Activated naive CD4-positive, alpha-beta T cell treated with anti-CD3 and anti-CD28 coated beads, Interleukin-2, amount 50 U/mL, for 24 hours (primary cell): ENCODE data around the gene ARHGEF3.

Experiments used
- H3K27ac Mint-ChIP-seq: one replicate; pipeline ENCODE4 v1.8.0; 2021; ENCODE audit warnings: mild to moderate bottlenecking, mixed read lengths
- H3K27me3 Mint-ChIP-seq: one replicate; pipeline ENCODE4 v1.8.0; 2021; ENCODE audit warnings: mixed read lengths
- H3K36me3 Mint-ChIP-seq: one replicate; pipeline ENCODE4 v1.8.0; 2021; ENCODE audit warnings: mixed read lengths
- H3K4me1 Mint-ChIP-seq: one replicate; pipeline ENCODE4 v1.8.0; 2021; ENCODE audit warnings: mixed read lengths
- H3K4me3 Mint-ChIP-seq: one replicate; pipeline ENCODE4 v1.8.0; 2021; ENCODE audit warnings: mild to moderate bottlenecking, mixed read lengths
- H3K9me3 Mint-ChIP-seq: one replicate; pipeline ENCODE4 v1.8.0; 2021; ENCODE audit warnings: mixed read lengths

Gene ARHGEF3

DNA sequence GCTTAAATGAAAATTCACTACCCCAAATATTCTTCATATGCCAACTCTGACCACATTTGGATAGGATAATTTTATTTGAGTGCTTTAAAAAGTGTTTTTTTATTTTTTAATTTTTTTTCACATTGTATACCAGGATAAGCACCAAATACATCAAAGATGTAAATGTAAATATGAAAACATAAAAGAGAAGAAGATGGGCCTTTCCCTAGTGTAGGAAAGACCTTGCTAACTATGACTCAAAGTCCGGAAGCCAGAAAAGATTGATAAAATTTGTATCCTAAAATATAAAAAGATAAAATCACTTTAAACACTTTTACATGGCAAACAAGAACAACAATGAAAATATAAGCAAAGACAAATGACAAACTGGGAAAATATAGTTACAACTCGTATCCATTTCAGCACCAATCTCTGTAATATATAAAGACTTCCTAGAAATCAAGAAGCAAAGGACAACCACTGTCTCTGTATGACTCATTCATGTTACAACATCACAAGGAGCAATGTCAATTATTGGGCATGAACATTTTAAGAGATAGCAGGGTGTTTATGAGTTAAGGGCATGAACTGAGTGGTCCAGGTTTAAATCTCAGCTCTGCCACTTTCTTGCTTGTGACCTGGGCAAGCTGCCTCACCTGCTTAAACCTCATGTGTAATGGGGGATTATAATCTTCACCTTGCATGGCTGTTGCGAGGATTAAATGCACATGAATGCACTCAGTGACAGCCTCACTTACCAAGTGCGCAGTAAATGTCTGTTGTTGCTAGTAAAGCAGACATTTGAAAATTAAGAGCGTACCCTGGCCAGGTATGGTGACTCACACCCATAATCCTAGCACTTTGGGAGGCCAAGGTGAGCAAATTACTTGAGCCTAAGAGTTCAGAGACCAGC, 25.3 kb upstream of the ARHGEF3 start:
- no peaks in the 10 kb centered on the region for H3K9me3 Mint-ChIP-seq
- H3K27me3 Mint-ChIP-seq: no peaks in the 10 kb centered on the region
- no peak overlapping the region for H3K4me3 Mint-ChIP-seq
- H3K36me3 Mint-ChIP-seq: peaks cover 1% of the 10 kb centered on the region
- no peak overlapping the region for H3K27ac Mint-ChIP-seq
- H3K4me1 Mint-ChIP-seq: peaks cover 58% of the 10 kb centered on the region

DNA sequence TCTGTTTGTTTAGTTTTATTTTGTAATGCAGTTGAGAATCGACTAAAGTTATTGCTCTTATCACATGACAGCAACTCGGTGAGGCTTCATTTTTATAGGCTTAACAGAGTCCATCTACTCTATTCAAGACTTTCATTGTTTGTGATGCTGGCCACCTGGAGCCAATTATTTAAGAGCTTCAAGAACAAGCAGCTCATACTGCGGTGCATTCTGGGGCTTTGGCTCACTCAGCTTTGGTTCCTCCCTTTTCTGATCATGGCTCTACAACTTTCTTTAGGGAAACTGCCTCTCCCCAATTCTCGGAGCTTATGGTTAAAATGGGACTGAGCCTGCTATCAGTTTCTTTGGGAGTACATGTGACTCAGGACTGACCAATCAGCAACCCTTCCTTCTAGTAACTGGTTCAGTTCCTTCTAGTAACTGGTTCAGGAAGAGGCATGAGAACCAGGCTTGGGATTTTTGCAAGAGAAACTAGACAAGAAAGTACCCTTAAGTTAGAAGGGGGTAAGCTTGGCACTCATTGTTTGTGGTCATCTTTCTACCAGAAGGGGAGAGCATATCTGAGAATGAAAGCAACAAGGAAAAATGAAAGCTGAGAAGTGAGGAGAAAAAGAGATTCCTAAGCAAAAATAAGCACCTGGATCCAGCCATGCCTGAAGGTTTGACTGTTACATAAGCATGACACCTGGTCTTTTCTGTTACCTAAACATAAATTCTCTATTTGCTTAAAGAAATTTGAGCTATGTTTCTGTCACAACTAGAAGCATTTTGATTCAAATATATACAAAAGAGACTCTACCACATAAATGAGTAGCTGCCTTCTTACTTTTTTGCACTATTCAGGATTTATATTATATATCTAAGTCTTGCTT, 24.1 kb upstream of the ARHGEF3 start:
- Mint-ChIP-seq H3K9me3 (no peaks in the 10 kb centered on the region), H3K36me3 (peaks cover 1% of the 10 kb centered on the region), H3K4me3 (no peak overlapping the region), H3K4me1 (peaks cover 53% of the 10 kb centered on the region), H3K27me3 (no peaks in the 10 kb centered on the region), H3K27ac (no peak overlapping the region)

DNA sequence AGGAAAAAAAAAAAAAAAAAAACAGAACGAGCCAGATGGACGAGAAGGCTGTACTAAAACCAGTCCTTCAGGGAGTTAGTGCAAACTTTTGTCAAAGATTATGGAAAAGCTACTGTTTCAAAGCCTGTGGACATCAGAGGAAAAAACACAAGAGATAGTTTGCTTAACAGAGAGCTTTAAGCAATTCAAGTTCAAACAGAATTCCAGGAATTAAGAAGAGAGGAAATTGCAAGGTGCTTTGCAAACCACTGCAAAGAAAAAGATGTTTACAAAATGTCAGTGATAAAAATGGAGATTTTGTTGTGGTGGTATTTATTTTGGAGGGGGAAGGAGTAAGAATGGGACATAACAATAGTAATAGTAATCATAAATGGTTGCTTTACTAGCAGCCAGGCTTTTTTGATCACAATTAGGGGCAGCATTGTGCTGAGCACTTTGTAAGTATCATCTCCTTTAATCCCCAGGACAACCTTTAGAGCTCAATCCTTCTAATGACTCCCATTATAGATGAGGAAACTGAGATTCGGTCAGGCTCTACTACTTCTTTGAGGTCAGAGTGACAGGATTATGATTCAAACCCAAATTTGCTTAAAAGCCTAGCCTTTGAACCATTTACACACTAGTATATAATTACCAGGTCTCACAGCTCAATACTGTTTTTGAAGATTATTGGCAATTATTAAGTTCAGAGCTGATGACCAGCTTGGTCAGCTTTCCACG, 22.4 kb upstream of the ARHGEF3 start:
- H3K9me3 Mint-ChIP-seq: no peaks in the 10 kb centered on the region
- H3K27ac Mint-ChIP-seq: no peak overlapping the region
- peaks cover 64% of the 10 kb centered on the region for H3K4me1 Mint-ChIP-seq
- peaks cover 2% of the 10 kb centered on the region for H3K36me3 Mint-ChIP-seq
- H3K4me3 Mint-ChIP-seq: no peak overlapping the region
- H3K27me3 Mint-ChIP-seq: no peaks in the 10 kb centered on the region

GRCh38 chr3:56823421-56823926, 21.7 kb upstream of the ARHGEF3 start:
- Mint-ChIP-seq H3K27me3 (no peaks in the 10 kb centered on the region), H3K27ac (no peak overlapping the region), H3K4me1 (peaks cover 71% of the 10 kb centered on the region), H3K9me3 (no peaks in the 10 kb centered on the region), H3K36me3 (peaks cover 2% of the 10 kb centered on the region), H3K4me3 (no peak overlapping the region)

DNA sequence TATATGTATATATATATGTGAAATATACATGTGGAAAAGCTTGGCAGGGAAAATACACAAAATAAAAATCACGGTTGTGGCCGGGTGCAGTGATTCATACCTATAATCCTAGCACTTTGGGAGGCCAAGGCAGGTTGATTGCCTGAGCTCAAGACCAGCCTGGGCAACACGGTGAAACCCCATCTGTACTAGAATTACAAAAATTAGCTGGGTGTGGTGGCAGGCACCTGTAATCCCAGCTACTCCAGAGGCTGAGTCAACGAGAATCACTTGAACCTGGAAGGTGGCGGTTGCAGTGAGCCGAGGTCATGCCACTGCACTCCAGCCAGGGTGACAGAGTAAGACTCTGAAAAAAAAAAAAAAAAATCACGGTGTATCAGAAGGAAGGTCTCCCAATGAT, 20.8 kb upstream of the ARHGEF3 start:
- Mint-ChIP-seq H3K4me1 (peaks cover 79% of the 10 kb centered on the region), H3K27me3 (no peaks in the 10 kb centered on the region), H3K9me3 (no peaks in the 10 kb centered on the region), H3K27ac (no peak overlapping the region), H3K4me3 (no peak overlapping the region), H3K36me3 (peaks cover 2% of the 10 kb centered on the region)

DNA sequence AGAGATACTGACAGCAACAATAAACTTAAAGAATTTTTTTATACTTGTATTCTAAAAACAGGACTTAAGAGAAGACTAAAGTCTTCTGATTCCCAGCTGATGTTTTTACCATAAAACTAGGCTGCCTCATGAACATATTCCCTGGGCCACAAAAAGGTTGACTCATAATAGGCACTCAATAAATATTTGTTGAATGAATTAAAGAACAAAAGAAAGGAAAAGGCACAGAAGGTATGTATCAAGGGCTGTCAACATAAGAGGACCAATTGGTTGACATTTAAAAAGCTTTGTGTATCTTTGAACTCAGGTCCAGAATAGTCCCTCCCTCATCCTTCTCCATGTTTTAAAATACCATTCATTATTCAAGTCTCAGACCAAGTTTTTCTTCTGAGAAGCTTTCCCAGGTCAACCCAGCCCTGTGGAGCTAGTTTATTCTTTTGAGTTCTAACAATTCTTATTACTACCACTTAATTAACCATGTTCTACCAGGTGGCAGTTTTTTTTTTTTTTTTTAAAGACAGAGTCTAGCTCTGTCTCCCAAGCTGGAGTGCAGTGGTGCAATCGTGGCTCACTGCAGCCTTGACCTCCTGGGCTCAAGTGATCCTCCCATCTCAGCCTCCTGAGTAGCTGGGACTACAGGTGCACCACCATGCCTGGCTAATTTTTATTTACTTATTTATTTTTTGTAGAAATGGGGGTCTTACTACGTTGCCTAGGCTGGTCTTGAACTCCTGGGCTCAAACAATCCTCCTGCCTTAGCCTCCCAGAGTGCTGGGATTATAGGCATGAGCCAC, 17.5 kb upstream of the ARHGEF3 start:
- H3K9me3 Mint-ChIP-seq: no peaks in the 10 kb centered on the region
- H3K27me3 Mint-ChIP-seq: no peaks in the 10 kb centered on the region
- H3K4me1 Mint-ChIP-seq: peaks cover 81% of the 10 kb centered on the region
- no peak overlapping the region for H3K4me3 Mint-ChIP-seq
- H3K27ac Mint-ChIP-seq: no peak overlapping the region
- H3K36me3 Mint-ChIP-seq: peaks cover 2% of the 10 kb centered on the region

DNA sequence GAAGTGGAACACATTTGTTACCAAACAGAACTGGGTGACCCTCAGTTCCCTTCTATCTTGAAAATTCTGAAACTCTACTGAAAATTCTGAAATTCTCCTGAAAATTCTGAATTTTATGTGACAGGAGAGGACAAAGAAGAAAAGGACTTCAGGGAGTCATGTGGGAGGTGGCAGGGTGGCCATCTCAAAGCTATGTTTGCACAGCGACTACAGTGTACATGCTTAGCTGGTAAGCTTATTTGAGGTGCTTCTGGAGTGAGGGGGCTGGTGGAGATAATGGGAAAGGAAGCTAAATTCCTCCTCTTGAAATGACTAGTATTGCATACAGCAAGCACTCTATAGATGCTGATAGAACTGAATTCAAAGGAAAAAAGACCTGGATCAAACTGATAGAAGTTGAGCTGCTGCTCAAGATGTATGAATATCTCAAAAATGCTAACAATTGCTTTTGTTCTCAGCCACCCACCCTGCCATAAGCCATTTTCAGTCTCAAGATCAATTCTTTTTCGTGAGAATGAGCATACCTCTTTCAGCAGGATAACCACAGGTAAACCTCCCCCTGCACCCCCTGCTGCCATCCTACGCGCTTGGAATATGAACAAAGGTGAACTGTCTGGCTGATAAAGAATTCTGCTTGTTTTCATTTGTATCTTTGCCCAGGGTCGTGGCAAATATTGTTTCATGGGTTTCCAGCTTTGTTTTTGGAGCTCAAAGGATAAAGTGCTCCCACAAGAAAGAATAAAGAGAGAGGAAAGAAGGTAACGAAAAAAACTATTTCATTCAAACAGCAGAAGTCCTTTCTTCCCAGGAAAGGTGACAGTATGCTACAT, 16.6 kb upstream of the ARHGEF3 start:
- H3K4me1 Mint-ChIP-seq: peaks cover 81% of the 10 kb centered on the region
- peak overlapping the region; percentile 73 for H3K27ac Mint-ChIP-seq
- H3K4me3 Mint-ChIP-seq: no peak overlapping the region
- peaks cover 2% of the 10 kb centered on the region for H3K36me3 Mint-ChIP-seq
- no peaks in the 10 kb centered on the region for H3K9me3 Mint-ChIP-seq
- no peaks in the 10 kb centered on the region for H3K27me3 Mint-ChIP-seq

DNA sequence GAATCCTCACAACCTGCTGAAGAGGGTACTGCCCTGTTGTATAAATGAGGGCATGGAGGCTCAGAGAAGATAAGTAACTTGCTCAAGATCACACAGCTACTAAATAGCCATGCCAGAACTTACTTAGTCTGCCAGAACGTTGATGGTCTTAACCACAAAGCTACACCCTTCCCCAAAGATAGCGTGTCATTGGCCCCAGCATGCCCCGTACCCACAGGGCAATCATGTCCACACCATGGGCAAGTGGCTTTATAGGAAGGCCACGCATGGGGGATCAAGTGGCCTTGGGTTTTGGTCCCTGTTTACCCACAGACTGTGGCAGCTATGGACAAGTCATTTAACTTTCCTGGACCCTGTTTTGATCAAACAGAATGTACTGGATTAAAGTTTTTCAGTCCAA, 15.9 kb upstream of the ARHGEF3 start:
- Mint-ChIP-seq H3K36me3 (peaks cover 2% of the 10 kb centered on the region), H3K9me3 (no peaks in the 10 kb centered on the region), H3K27me3 (no peaks in the 10 kb centered on the region), H3K4me1 (peaks cover 81% of the 10 kb centered on the region), H3K4me3 (no peak overlapping the region), H3K27ac (no peak overlapping the region)

GRCh38 chr3:56816061-56816460, 14.3 kb upstream of the ARHGEF3 start:
- H3K36me3 Mint-ChIP-seq: peaks cover 2% of the 10 kb centered on the region
- no peaks in the 10 kb centered on the region for H3K27me3 Mint-ChIP-seq
- peaks cover 91% of the 10 kb centered on the region for H3K4me1 Mint-ChIP-seq
- peak overlapping the region; percentile 46 for H3K27ac Mint-ChIP-seq
- no peak overlapping the region for H3K4me3 Mint-ChIP-seq
- H3K9me3 Mint-ChIP-seq: no peaks in the 10 kb centered on the region

- Mint-ChIP-seq H3K4me1 (peaks cover 95% of the 10 kb centered on the region), H3K27me3 (no peaks in the 10 kb centered on the region), H3K9me3 (no peaks in the 10 kb centered on the region), H3K27ac (peak overlapping the region; percentile 87), H3K4me3 (no peak overlapping the region), H3K36me3 (peaks cover 2% of the 10 kb centered on the region)
These were observed 13.8 kb upstream of the ARHGEF3 start for GRCh38 chr3:56815589-56815988.

GRCh38 chr3:56813653-56813960, 11.9 kb upstream of the ARHGEF3 start:
- no peaks in the 10 kb centered on the region for H3K9me3 Mint-ChIP-seq
- no peaks in the 10 kb centered on the region for H3K27me3 Mint-ChIP-seq
- peaks cover 83% of the 10 kb centered on the region for H3K4me1 Mint-ChIP-seq
- H3K27ac Mint-ChIP-seq: peak overlapping the region; percentile 81
- no peak overlapping the region for H3K4me3 Mint-ChIP-seq
- H3K36me3 Mint-ChIP-seq: no peaks in the 10 kb centered on the region

GRCh38 chr3:56812754-56813652, 11.3 kb upstream of the ARHGEF3 start:
- H3K9me3 Mint-ChIP-seq: no peaks in the 10 kb centered on the region
- no peaks in the 10 kb centered on the region for H3K36me3 Mint-ChIP-seq
- H3K27ac Mint-ChIP-seq: peak overlapping the region; percentile 83
- no peaks in the 10 kb centered on the region for H3K27me3 Mint-ChIP-seq
- peak overlapping the region; percentile 60 for H3K4me3 Mint-ChIP-seq
- H3K4me1 Mint-ChIP-seq: peaks cover 77% of the 10 kb centered on the region

GRCh38 chr3:56811546-56812202, 9.9 kb upstream of the ARHGEF3 start:
- Mint-ChIP-seq H3K36me3 (no peaks in the 10 kb centered on the region), H3K4me3 (peak overlapping the region; percentile 47), H3K4me1 (peaks cover 71% of the 10 kb centered on the region), H3K27me3 (no peaks in the 10 kb centered on the region), H3K9me3 (no peaks in the 10 kb centered on the region), H3K27ac (peak overlapping the region; percentile 81)
